K562 (cell line): ENCODE measurements around the gene ARPC2. TPM values are rescaled to one million over a fixed set of nuclear protein-coding genes. Genes with fewer than 3 reads are reported as not detected.

Source experiments
- AFF4 ChIP-seq: sonication (generic); formaldehyde crosslinking; IDR thresholded peaks from 2 replicates; pipeline ENCODE4 v1.8.0; 2023; ENCODE audit warnings: mild to moderate bottlenecking, missing genetic modification reagents
- CBX5 ChIP-seq: IDR thresholded peaks from 2 replicates; pipeline ENCODE4 v1.6.1; 2014; ENCODE audit warnings: low read depth, borderline replicate concordance
- CXXC5 ChIP-seq: fragments of 250-450 bp; sonication (Bioruptor Pico); IDR thresholded peaks from 2 replicates; pipeline ENCODE4 v1.8.0; 2022; ENCODE audit warnings: inconsistent platforms, mild to moderate bottlenecking, moderate library complexity
- EHMT2 ChIP-seq: fragments of 450-650 bp; IDR thresholded peaks from 2 replicates; pipeline ENCODE4 v1.6.1; 2018; ENCODE audit warnings: antibody characterized with exemption
- ELF1 ChIP-seq: fragments of 200-800 bp; sonication (Bioruptor generic); IDR thresholded peaks from 2 replicates; pipeline ENCODE4 v1.6.1; 2016; ENCODE audit warnings: missing genetic modification characterization, missing compliant biosample characterization
- EZH2 ChIP-seq: IDR thresholded peaks from 2 replicates; pipeline ENCODE4 v1.6.1; 2012; ENCODE audit warnings: low read depth, mild to moderate bottlenecking, inconsistent platforms, low read length, borderline replicate concordance
- HDAC2 ChIP-seq: fragments of 450-650 bp; IDR thresholded peaks from 2 replicates; pipeline ENCODE4 v1.6.1; 2016; ENCODE audit warnings: mild to moderate bottlenecking
- HNRNPH1 ChIP-seq: fragments of 200-400 bp; formaldehyde crosslinking; optimal IDR thresholded peaks from 2 replicates; pipeline ENCODE3; 2017; ENCODE audit warnings: low read depth, mild to moderate bottlenecking, low read length, moderate library complexity
- HNRNPL ChIP-seq: fragments of 200-400 bp; formaldehyde crosslinking; IDR thresholded peaks from 2 replicates; pipeline ENCODE4 v1.6.1; 2017; ENCODE audit warnings: low read depth, mild to moderate bottlenecking, low read length
- NCOA4 ChIP-seq: fragments of 450-650 bp; IDR thresholded peaks from 2 replicates; pipeline ENCODE4 v1.6.1; 2018; ENCODE audit warnings: mild to moderate bottlenecking; ENCODE audit not compliant: partially characterized antibody
- NCOA6 ChIP-seq: fragments of 450-650 bp; IDR thresholded peaks from 2 replicates; pipeline ENCODE4 v1.6.1; 2017; ENCODE audit warnings: mild to moderate bottlenecking
- NCOR1 ChIP-seq: fragments of 450-650 bp; IDR thresholded peaks from 2 replicates; pipeline ENCODE4 v1.6.1; 2016; ENCODE audit warnings: mild to moderate bottlenecking, moderate library complexity
- NFE2 ChIP-seq: IDR thresholded peaks from 2 replicates; pipeline ENCODE4 v1.6.1; 2014; ENCODE audit warnings: antibody characterized with exemption, low read depth
- NR2C1 ChIP-seq, 2 experiments: fragments of 450-650 bp; IDR thresholded peaks; 2 replicates each; pipeline ENCODE4 v1.6.1; 2017; ENCODE audit warnings: mild to moderate bottlenecking in 2 of 2, antibody characterized with exemption in 1 of 2, inconsistent platforms in 1 of 2, missing compliant biosample characterization in 1 of 2, missing genetic modification characterization in 1 of 2
- PHF8 ChIP-seq: fragments of 200-600 bp; sonication (generic); IDR thresholded peaks from 2 replicates; pipeline ENCODE4 v1.6.1; 2012; ENCODE audit warnings: mixed run types, mild to moderate bottlenecking, inconsistent platforms, low read length, moderate library complexity, borderline replicate concordance
- RBBP5 ChIP-seq: fragments of 200-600 bp; sonication (generic); IDR thresholded peaks from 2 replicates; pipeline ENCODE4 v1.6.1; 2012; ENCODE audit warnings: borderline replicate concordance, mild to moderate bottlenecking, low read length, control low read depth, inconsistent platforms; ENCODE audit not compliant: insufficient read depth, poor library complexity, severe bottlenecking
- TAF9B ChIP-seq: fragments of 450-650 bp; IDR thresholded peaks from 2 replicates; pipeline ENCODE4 v1.6.1; 2018; ENCODE audit warnings: mild to moderate bottlenecking; ENCODE audit not compliant: partially characterized antibody
- TRIM24 ChIP-seq, 2 experiments: fragments of 450-650 bp; IDR thresholded peaks; 2 replicates each; pipeline ENCODE4 v1.6.1; 2016
- ZNF134 ChIP-seq: fragments of 250-450 bp; sonication (Bioruptor Pico); conservative IDR thresholded peaks from 2 replicates; pipeline ENCODE4 v1.4.0; 2020
- ZNF766 ChIP-seq: fragments of 200-800 bp; sonication (Bioruptor generic); conservative IDR thresholded peaks from 2 replicates; pipeline ENCODE4 v1.6.1; 2016; ENCODE audit warnings: missing genetic modification characterization, missing compliant biosample characterization
- ZZZ3 ChIP-seq: fragments of 450-650 bp; IDR thresholded peaks from 2 replicates; pipeline ENCODE4 v1.6.1; 2016; ENCODE audit warnings: antibody characterized with exemption, mild to moderate bottlenecking, moderate library complexity
- polyA plus RNA-seq, 8 experiments: library from polyadenylated mRNA; depleted of rRNA in 4 of 8; stranded (reverse) in 5 of 8; unstranded in 3 of 8; fragments of >200 nt; fragmentation: Nextera tagmentation in 2 of 8; fragmentation: Illumina TruSeq in 1 of 8; extraction: Ambion mirVana in 2 of 8; extraction: Trizol in 1 of 8; gene quantifications; 2 replicates each; pipeline versions ENCODE4 v1.2.1 to v1.2.3, GENCODE V29; 2011 to 2014; ENCODE audit warnings: inconsistent platforms in 1 of 8, missing spikeins in 1 of 8
- total RNA-seq, 7 experiments: library from RNA; depleted of rRNA in 6 of 7; stranded (reverse); fragments of >200 nt in 6 of 7; fragmentation: Illumina TruSeq in 2 of 7; extraction: Trizol in 2 of 7; gene quantifications; 2 replicates each; pipeline versions ENCODE4 v1.2.1 to v1.2.3, GENCODE V29; 2011 to 2021; ENCODE audit warnings: low replicate concordance in 1 of 7
- TF ChIP-seq, protein P1 (sequence below): fragments of 250-450 bp; sonication (Bioruptor Pico); IDR thresholded peaks from 2 replicates; pipeline ENCODE4 v1.8.0; 2022; ENCODE audit warnings: inconsistent platforms, mild to moderate bottlenecking, moderate library complexity, borderline replicate concordance
- TF ChIP-seq, protein P2 (sequence below): fragments of 250-450 bp; sonication (Bioruptor Pico); IDR thresholded peaks from 2 replicates; pipeline ENCODE4 v1.4.0; 2020; ENCODE audit warnings: mild to moderate bottlenecking, moderate library complexity

The ARPC2 gene
- total and polyA plus RNA-seq, 9 of the 15 experiments (the other 6 are each of a cell fraction or from before 2014, with no cell fraction given): 81.9 to 187 (median 103) TPM

DNA sequence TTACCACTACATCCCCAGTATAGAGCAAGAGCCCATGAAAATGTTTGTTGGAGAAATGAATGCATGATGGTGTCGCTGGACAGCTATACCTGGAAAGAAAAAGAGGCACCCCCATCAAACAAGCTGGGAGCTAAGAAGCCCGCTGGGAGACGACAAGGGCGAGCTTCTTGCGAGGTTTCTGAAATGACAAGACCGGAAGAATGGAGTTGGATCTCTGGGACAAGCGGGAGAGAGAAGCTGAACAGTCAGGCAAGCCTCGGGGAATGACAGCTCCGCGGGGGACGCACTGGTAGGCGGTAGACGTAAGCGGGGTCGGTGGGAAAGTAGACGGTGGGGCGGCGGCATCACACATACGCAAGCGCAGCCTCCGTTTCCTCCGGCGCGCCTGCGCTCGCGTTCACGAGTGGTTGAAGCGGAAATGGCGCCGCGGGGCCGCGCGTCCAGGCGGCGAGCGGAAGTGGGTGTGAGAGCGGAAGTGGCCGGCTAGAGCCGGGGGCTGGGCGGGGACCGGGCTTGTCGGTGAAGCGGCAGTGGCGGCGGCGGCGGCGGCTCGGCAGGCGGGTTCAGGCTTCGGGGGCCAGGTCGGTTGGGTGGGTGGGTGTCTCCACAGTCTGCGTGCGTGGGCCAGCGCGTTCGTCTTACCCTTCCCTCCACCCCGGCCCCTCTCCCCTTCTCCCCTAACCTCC is at the start of gene ARPC2 (continued):
- TF ChIP-seq EHMT2 (0 out of 2 replicates have a peak, but pooled peaks have one; percentile 10), NCOR1 (0 out of 2 replicates have a peak, but pooled peaks have one; percentile 20), ZZZ3 (no peak), AFF4 (CRISPR knock-in tag) (peak; percentile 63; the same call in 1 of the 2 replicates), TAF9B (peak; percentile 24), CXXC5 (CRISPR knock-in tag) (peak; percentile 55), ZNF766 (0 out of 2 replicates have a peak, but pooled peaks have one; percentile 71), HDAC2 (peak; percentile 21; the same call in 1 of the 2 replicates), HNRNPH1 (no peak), TRIM24 (IDR thresholded peaks at IDR 0.05) (peak; percentile 1 to 57; a peak in 1 of 4 replicates), CBX5 (no peak), RBBP5 (peak; percentile 54), ZNF134 (no peak), NR2C1 (IDR thresholded peaks at IDR 0.05) (no peak), NR2C1 (tag; IDR thresholded peaks at IDR 0.05) (no peak), NFE2 (no peak), HNRNPL (no peak), NCOA6 (no peak), NCOA4 (no peak), EZH2 (no peak), ELF1 (peak; percentile 92), PHF8 (peak; percentile 89; the same call in 1 of the 2 replicates)
- TF ChIP-seq, protein P1, sequence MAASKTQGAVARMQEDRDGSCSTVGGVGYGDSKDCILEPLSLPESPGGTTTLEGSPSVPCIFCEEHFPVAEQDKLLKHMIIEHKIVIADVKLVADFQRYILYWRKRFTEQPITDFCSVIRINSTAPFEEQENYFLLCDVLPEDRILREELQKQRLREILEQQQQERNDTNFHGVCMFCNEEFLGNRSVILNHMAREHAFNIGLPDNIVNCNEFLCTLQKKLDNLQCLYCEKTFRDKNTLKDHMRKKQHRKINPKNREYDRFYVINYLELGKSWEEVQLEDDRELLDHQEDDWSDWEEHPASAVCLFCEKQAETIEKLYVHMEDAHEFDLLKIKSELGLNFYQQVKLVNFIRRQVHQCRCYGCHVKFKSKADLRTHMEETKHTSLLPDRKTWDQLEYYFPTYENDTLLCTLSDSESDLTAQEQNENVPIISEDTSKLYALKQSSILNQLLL (CRISPR knock-in tag): no peak
- TF ChIP-seq, protein P2, sequence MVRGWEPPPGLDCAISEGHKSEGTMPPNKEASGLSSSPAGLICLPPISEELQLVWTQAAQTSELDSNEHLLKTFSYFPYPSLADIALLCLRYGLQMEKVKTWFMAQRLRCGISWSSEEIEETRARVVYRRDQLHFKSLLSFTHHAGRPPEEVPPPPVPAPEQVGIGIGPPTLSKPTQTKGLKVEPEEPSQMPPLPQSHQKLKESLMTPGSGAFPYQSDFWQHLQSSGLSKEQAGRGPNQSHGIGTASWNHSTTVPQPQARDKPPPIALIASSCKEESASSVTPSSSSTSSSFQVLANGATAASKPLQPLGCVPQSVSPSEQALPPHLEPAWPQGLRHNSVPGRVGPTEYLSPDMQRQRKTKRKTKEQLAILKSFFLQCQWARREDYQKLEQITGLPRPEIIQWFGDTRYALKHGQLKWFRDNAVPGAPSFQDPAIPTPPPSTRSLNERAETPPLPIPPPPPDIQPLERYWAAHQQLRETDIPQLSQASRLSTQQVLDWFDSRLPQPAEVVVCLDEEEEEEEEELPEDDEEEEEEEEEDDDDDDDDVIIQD: no peak
